H9 (cell line): Measurements from ENCODE around the gene DISC1. TPM values are rescaled to one million over a fixed set of nuclear protein-coding genes. Genes with fewer than 3 reads are reported as not detected.

Source experiments
- DNase-seq: peaks from one replicate; pipeline ENCODE4 v3.0.0-alpha.2; 2017
- H2AFZ ChIP-seq: one replicate; pipeline ENCODE4 v1.6.1; 2013; ENCODE audit warnings: mild to moderate bottlenecking, low read length, control low read depth, moderate library complexity
- H2AK5ac ChIP-seq: 2 replicates; pipeline ENCODE4 v1.6.1; 2013; ENCODE audit warnings: low read length, control low read depth, mixed read lengths; ENCODE audit not compliant: insufficient read length
- H2BK120ac ChIP-seq: one replicate; pipeline ENCODE4 v1.6.1; 2013; ENCODE audit warnings: low read depth, mild to moderate bottlenecking, low read length, control low read depth, inconsistent platforms; ENCODE audit not compliant: poor library complexity, severe bottlenecking
- H2BK12ac ChIP-seq: 2 replicates; pipeline ENCODE4 v1.6.1; 2013; ENCODE audit warnings: low read length, control low read depth, mixed read lengths, low read depth; ENCODE audit not compliant: insufficient read length
- H2BK15ac ChIP-seq: 2 replicates; pipeline ENCODE4 v1.6.1; 2013; ENCODE audit warnings: low read depth, low read length, control low read depth
- H2BK20ac ChIP-seq: one replicate; pipeline ENCODE4 v1.6.1; 2013; ENCODE audit warnings: low read depth, mild to moderate bottlenecking, low read length, control low read depth, inconsistent platforms; ENCODE audit not compliant: poor library complexity, severe bottlenecking
- H2BK5ac ChIP-seq: 2 replicates; pipeline ENCODE4 v1.6.1; 2013; ENCODE audit warnings: low read length, control low read depth, mixed read lengths; ENCODE audit not compliant: insufficient read length
- H3K14ac ChIP-seq: 2 replicates; pipeline ENCODE4 v1.6.1; 2013; ENCODE audit warnings: low read length, control low read depth; ENCODE audit not compliant: insufficient read depth
- H3K18ac ChIP-seq: 2 replicates; pipeline ENCODE4 v1.6.1; 2013; ENCODE audit warnings: low read depth, mild to moderate bottlenecking, mixed read lengths, low read length, control low read depth; ENCODE audit not compliant: insufficient read length
- H3K23ac ChIP-seq: 2 replicates; pipeline ENCODE4 v1.6.1; 2013; ENCODE audit warnings: low read length, control low read depth, mixed read lengths, low read depth; ENCODE audit not compliant: insufficient read length
- H3K23me2 ChIP-seq: 2 replicates; pipeline ENCODE4 v1.6.1; 2013; ENCODE audit warnings: low read depth, mild to moderate bottlenecking, mixed read lengths, low read length, control low read depth; ENCODE audit not compliant: insufficient read length, poor library complexity, severe bottlenecking
- H3K27ac ChIP-seq: 2 replicates; pipeline ENCODE4 v1.5.1; 2013; ENCODE audit warnings: low read length, control low read depth, mixed read lengths, low read depth; ENCODE audit not compliant: insufficient read length
- H3K27me3 ChIP-seq: 2 replicates; pipeline ENCODE4 v1.6.1; 2013; ENCODE audit warnings: low read length, control low read depth, inconsistent platforms; ENCODE audit not compliant: insufficient read depth
- H3K4ac ChIP-seq: 2 replicates; pipeline ENCODE4 v1.6.1; 2013; ENCODE audit warnings: low read depth, mild to moderate bottlenecking, control low read depth, inconsistent platforms, low read length, moderate library complexity
- H3K4me1 ChIP-seq: 2 replicates; pipeline ENCODE4 v1.6.1; 2013; ENCODE audit warnings: low read length, control low read depth, inconsistent platforms; ENCODE audit not compliant: insufficient read depth
- H3K4me2 ChIP-seq: 2 replicates; pipeline ENCODE4 v1.6.1; 2013; ENCODE audit warnings: low read length, control low read depth, mixed read lengths; ENCODE audit not compliant: insufficient read length, insufficient read depth
- H3K56ac ChIP-seq: 2 replicates; pipeline ENCODE4 v1.6.1; 2013; ENCODE audit warnings: low read depth, mild to moderate bottlenecking, mixed read lengths, low read length, control low read depth; ENCODE audit not compliant: insufficient read length
- H3K79me1 ChIP-seq: 2 replicates; pipeline ENCODE4 v1.6.1; 2013; ENCODE audit warnings: low read depth, mild to moderate bottlenecking, moderate library complexity, low read length, control low read depth, inconsistent platforms; ENCODE audit not compliant: insufficient read depth, poor library complexity, severe bottlenecking
- H3K79me2 ChIP-seq: 2 replicates; pipeline ENCODE4 v1.6.1; 2013; ENCODE audit warnings: low read length, control low read depth, inconsistent platforms; ENCODE audit not compliant: insufficient read depth
- H3K9ac ChIP-seq: 2 replicates; pipeline ENCODE4 v1.6.1; 2013; ENCODE audit warnings: low read length, control low read depth, mixed read lengths; ENCODE audit not compliant: insufficient read length; ENCODE audit errors: extremely low read depth
- H3K9me3 ChIP-seq: one replicate; pipeline ENCODE4 v1.6.1; 2013; ENCODE audit warnings: low read depth, low read length, inconsistent platforms; ENCODE audit not compliant: control insufficient read depth
- H3T11ph ChIP-seq: one replicate; pipeline ENCODE4 v1.6.1; 2013; ENCODE audit warnings: mild to moderate bottlenecking, low read length, control low read depth, inconsistent platforms
- H4K20me1 ChIP-seq: one replicate; pipeline ENCODE4 v1.6.1; 2013; ENCODE audit not compliant: control insufficient read depth, insufficient read length, insufficient read depth
- H4K5ac ChIP-seq: 2 replicates; pipeline ENCODE4 v1.6.1; 2013; ENCODE audit warnings: low read depth, mild to moderate bottlenecking, mixed read lengths, low read length, control low read depth; ENCODE audit not compliant: insufficient read length
- H4K8ac ChIP-seq: replicated peaks from 2 replicates; pipeline ENCODE4 v1.6.1; 2013; ENCODE audit warnings: low read length, control low read depth, mixed read lengths, low read depth; ENCODE audit not compliant: insufficient read length
- H4K91ac ChIP-seq: 2 replicates; pipeline ENCODE4 v1.6.1; 2013; ENCODE audit warnings: low read depth, mild to moderate bottlenecking, moderate library complexity, mixed read lengths, low read length, control low read depth; ENCODE audit not compliant: insufficient read length
- H3K27ac Mint-ChIP-seq, 3 experiments: 2 replicates in 2 of 3; 3 replicates in 1 of 3; pipeline ENCODE4 v1.8.0; 2020 to 2021; ENCODE audit warnings: mixed read lengths in 3 of 3, mild to moderate bottlenecking in 1 of 3, moderate library complexity in 1 of 3
- H3K27me3 Mint-ChIP-seq: 2 replicates; pipeline ENCODE4 v1.8.0; 2021; ENCODE audit warnings: low read depth, mild to moderate bottlenecking, moderate library complexity, mixed read lengths
- H3K36me3 Mint-ChIP-seq, 3 experiments: 2 replicates in 2 of 3; 3 replicates in 1 of 3; pipeline ENCODE4 v1.8.0; 2020 to 2021; ENCODE audit warnings: low read depth in 3 of 3, mixed read lengths in 3 of 3; ENCODE audit not compliant: insufficient read depth in 1 of 3
- H3K4me1 Mint-ChIP-seq, 2 experiments: 2 replicates each; pipeline ENCODE4 v1.8.0; 2020; ENCODE audit warnings: mixed read lengths in 2 of 2
- H3K4me3 Mint-ChIP-seq, 2 experiments: 2 replicates in 1 of 2; 3 replicates in 1 of 2; pipeline ENCODE4 v1.8.0; 2020 to 2021; ENCODE audit warnings: mild to moderate bottlenecking in 2 of 2, mixed read lengths in 2 of 2, moderate library complexity in 1 of 2
- H3K9me3 Mint-ChIP-seq, 2 experiments: 2 replicates in 1 of 2; 3 replicates in 1 of 2; pipeline ENCODE4 v1.8.0; 2020; ENCODE audit warnings: mild to moderate bottlenecking in 2 of 2, mixed read lengths in 2 of 2, moderate library complexity in 1 of 2
- WGBS: extraction: QIAGEN DNeasy Blood & Tissue Kit; methylation state at CpG from one replicate; pipeline ENCODE4 v1.1.7; 2013; ENCODE audit warnings: missing lambda C conversion rate, low lambda C conversion rate, mixed read lengths; ENCODE audit not compliant: insufficient read length; ENCODE audit errors: extremely low coverage; 5-methylcytosine and 5-hydroxymethylcytosine counted together
- total RNA-seq: library from RNA; stranded (reverse); gene quantifications from 2 replicates; pipeline ENCODE4 v1.2.1, GENCODE V29; 2021
- TF ChIP-seq, protein P1 (sequence below): fragments of 200-600 bp; sonication (generic); conservative IDR thresholded peaks from 3 replicates; pipeline ENCODE4 v1.8.0; 2021; ENCODE audit warnings: antibody characterized with exemption, mild to moderate bottlenecking

Gene DISC1
- total RNA-seq, 1 experiment from 2014 or later: 2.5 TPM

DNA sequence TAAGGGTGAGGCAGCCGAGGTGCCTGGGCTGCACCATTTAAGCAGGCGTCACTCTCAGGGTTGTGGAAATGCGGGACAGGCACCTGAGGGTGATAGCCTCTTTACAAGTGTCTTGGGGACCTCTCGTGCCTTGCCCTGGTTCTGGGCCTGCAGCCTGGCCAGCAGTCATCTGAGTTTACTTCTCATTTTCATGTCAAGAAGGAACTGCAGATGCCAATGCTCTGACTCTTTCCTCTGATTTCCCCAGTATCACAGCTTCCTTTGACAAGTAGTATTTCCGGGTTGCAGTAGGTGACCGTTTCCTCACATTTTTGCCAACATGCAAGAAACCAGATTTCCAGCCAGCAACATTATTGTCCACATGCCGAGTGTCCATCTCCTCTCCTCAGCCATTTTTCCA is 286.9 kb downstream of the DISC1 start:
- Histone ChIP-seq H3K79me2 (no peaks in the 10 kb centered on the region), H2AFZ (no peak overlapping the region)

More for the DNA sequence above, 286.9 kb downstream of the DISC1 start:
- H2AK5ac ChIP-seq: no peak overlapping the region
- no peak overlapping the region for H2BK120ac ChIP-seq
- TF ChIP-seq, protein P1, sequence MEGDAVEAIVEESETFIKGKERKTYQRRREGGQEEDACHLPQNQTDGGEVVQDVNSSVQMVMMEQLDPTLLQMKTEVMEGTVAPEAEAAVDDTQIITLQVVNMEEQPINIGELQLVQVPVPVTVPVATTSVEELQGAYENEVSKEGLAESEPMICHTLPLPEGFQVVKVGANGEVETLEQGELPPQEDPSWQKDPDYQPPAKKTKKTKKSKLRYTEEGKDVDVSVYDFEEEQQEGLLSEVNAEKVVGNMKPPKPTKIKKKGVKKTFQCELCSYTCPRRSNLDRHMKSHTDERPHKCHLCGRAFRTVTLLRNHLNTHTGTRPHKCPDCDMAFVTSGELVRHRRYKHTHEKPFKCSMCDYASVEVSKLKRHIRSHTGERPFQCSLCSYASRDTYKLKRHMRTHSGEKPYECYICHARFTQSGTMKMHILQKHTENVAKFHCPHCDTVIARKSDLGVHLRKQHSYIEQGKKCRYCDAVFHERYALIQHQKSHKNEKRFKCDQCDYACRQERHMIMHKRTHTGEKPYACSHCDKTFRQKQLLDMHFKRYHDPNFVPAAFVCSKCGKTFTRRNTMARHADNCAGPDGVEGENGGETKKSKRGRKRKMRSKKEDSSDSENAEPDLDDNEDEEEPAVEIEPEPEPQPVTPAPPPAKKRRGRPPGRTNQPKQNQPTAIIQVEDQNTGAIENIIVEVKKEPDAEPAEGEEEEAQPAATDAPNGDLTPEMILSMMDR: no peak
- H3K27ac ChIP-seq: no peak overlapping the region
- no peaks in the 10 kb centered on the region for H3K79me1 ChIP-seq
- no peaks in the 10 kb centered on the region for H3K9me3 ChIP-seq
- H3K23ac ChIP-seq: no peak overlapping the region
- H2BK15ac ChIP-seq: no peak overlapping the region
- H3K18ac ChIP-seq: no peak overlapping the region
- Mint-ChIP-seq H3K36me3 (no peaks in the 10 kb centered on the region; a peak in 1 of 7 replicates), H3K4me3 (no peak overlapping the region), H3K4me1 (peaks cover 1 to 3% of the 10 kb centered on the region in 2 experiments; a peak in 3 of 4 replicates), H3K27ac (no peak overlapping the region), H3K9me3 (no peaks in the 10 kb centered on the region), H3K27me3 (peaks cover 37% of the 10 kb centered on the region)
- no peak overlapping the region for H3K9ac ChIP-seq
- H3K23me2 ChIP-seq: no peaks in the 10 kb centered on the region
- no peaks in the 10 kb centered on the region for H3K4me1 ChIP-seq
- no peak for DNase-seq
- no peak overlapping the region for H2BK5ac ChIP-seq
- H4K20me1 ChIP-seq: peaks cover 3% of the 10 kb centered on the region
- H3K27me3 ChIP-seq: no peaks in the 10 kb centered on the region
- no peak overlapping the region for H3K4ac ChIP-seq
- no peak overlapping the region for H3T11ph ChIP-seq
- H2BK12ac ChIP-seq: no peak overlapping the region
- no peak overlapping the region for H2BK20ac ChIP-seq
- H4K5ac ChIP-seq: no peak overlapping the region
- no peak overlapping the region for H3K14ac ChIP-seq
- H4K91ac ChIP-seq: no peak overlapping the region
- H4K8ac ChIP-seq: no peak overlapping the region
- WGBS: no CpG with 5 or more reads among the region's 7 CpGs
- no peak overlapping the region for H3K4me2 ChIP-seq
- no peak overlapping the region for H3K56ac ChIP-seq
